ENCODE data around the gene MAPKAPK2. TPM values are rescaled to one million over a fixed set of nuclear protein-coding genes. Genes with fewer than 3 reads are reported as not detected.

The MAPKAPK2 gene
- total RNA-seq, 1 donor from 2014 or later = 168 TPM

- DNase-seq (ENCODE audit: low spot score) = no peak
Measured at GRCh38 chr1:206660136-206660535, 24.6 kb upstream of the MAPKAPK2 start.

GRCh38 chr1:206661161-206661820 lies 23.4 kb upstream of the MAPKAPK2 start:
- DNase-seq (ENCODE audit: low spot score) = no peak

GRCh38 chr1:206662396-206663092 lies 22.2 kb upstream of the MAPKAPK2 start:
- DNase-seq (ENCODE audit: low spot score) = no peak

GRCh38 chr1:206663362-206663761 lies 21.3 kb upstream of the MAPKAPK2 start:
- no peak for DNase-seq (ENCODE audit: low spot score)

GRCh38 chr1:206663832-206664652 lies 20.7 kb upstream of the MAPKAPK2 start:
- DNase-seq (ENCODE audit: low spot score) = peak; percentile 72

GRCh38 chr1:206664740-206665139 lies 20.0 kb upstream of the MAPKAPK2 start:
- DNase-seq (ENCODE audit: low spot score) = no peak

- DNase-seq (ENCODE audit: low spot score) = no peak
Measured at GRCh38 chr1:206666031-206666561, 18.6 kb upstream of the MAPKAPK2 start.

- no peak for DNase-seq (ENCODE audit: low spot score)
Measured at GRCh38 chr1:206666954-206667665, 17.6 kb upstream of the MAPKAPK2 start.

GRCh38 chr1:206668351-206668750 lies 16.4 kb upstream of the MAPKAPK2 start:
- no peak for DNase-seq (ENCODE audit: low spot score)

GRCh38 chr1:206668874-206669410 lies 15.8 kb upstream of the MAPKAPK2 start:
- DNase-seq (ENCODE audit: low spot score) = no peak

- DNase-seq (ENCODE audit: low spot score) = no peak
Measured at GRCh38 chr1:206672011-206672688, 12.6 kb upstream of the MAPKAPK2 start.

GRCh38 chr1:206672844-206673758 lies 11.6 kb upstream of the MAPKAPK2 start:
- DNase-seq (ENCODE audit: low spot score) = no peak

GRCh38 chr1:206674236-206674635 lies 10.5 kb upstream of the MAPKAPK2 start:
- DNase-seq (ENCODE audit: low spot score) = no peak

GRCh38 chr1:206674745-206675175 lies 9.9 kb upstream of the MAPKAPK2 start:
- DNase-seq (ENCODE audit: low spot score) = peak; percentile 86

- DNase-seq (ENCODE audit: low spot score) = no peak
Measured at GRCh38 chr1:206676499-206676898, 8.2 kb upstream of the MAPKAPK2 start.

- DNase-seq (ENCODE audit: low spot score) = no peak
Measured at GRCh38 chr1:206678490-206678889, 6.2 kb upstream of the MAPKAPK2 start.

GRCh38 chr1:206679738-206680211 lies 4.9 kb upstream of the MAPKAPK2 start:
- DNase-seq (ENCODE audit: low spot score) = no peak

GRCh38 chr1:206680279-206680678 lies 4.4 kb upstream of the MAPKAPK2 start:
- DNase-seq (ENCODE audit: low spot score) = no peak

GRCh38 chr1:206681359-206681758 lies 3.3 kb upstream of the MAPKAPK2 start:
- DNase-seq (ENCODE audit: low spot score) = no peak
